Lower leg skin (tissue), 4 donors: Measurements from ENCODE around the gene SLC41A3. TPM values are rescaled to one million over a fixed set of nuclear protein-coding genes. Genes with fewer than 3 reads are reported as not detected.

Experiments used
- DNase-seq, 2 donors: peaks; one replicate each; pipeline ENCODE4 v3.0.0-alpha.2; 2019; ENCODE audit warnings: low spot score in 2 of 2
- H3K4me3 ChIP-seq: fragments of 200-600 bp; sonication (generic); 2 replicates; pipeline ENCODE4 v1.5.1; 2017; ENCODE audit warnings: mild to moderate bottlenecking, low read depth; ENCODE audit not compliant: poor library complexity, severe bottlenecking
- POLR2A ChIP-seq, 2 donors: fragments of 450-650 bp; IDR thresholded peaks; one replicate each; pipeline ENCODE4 v1.6.1; 2016 to 2017; ENCODE audit warnings: antibody characterized with exemption in 2 of 2, mild to moderate bottlenecking in 1 of 2, moderate library complexity in 1 of 2
- WGBS, 2 donors: methylation state at CpG; one replicate each; pipeline ENCODE4 v1.1.5; 2018; 5-methylcytosine and 5-hydroxymethylcytosine counted together
- intact Hi-C: fragments of 100-400 bp; cut with DNase I; formaldehyde crosslinking; loops from one replicate; pipeline ENCODE4 v1.15.0; 2023; ENCODE audit warnings: low total_unique reads
- total RNA-seq, 4 donors: library from RNA; depleted of rRNA; stranded (reverse); fragments of >200 nt; gene quantifications; one replicate each; pipeline ENCODE4 v1.1.0, GENCODE V29; 2016
- TF ChIP-seq, protein P1 (sequence below), 3 donors: fragments of 450-650 bp; IDR thresholded peaks; one replicate each; pipeline ENCODE4 v1.5.1; 2016; ENCODE audit warnings: antibody characterized with exemption in 3 of 3, mild to moderate bottlenecking in 3 of 3, moderate library complexity in 2 of 3

SLC41A3 gene
- total RNA-seq, 4 donors from 2014 or later: 31.6 to 41.1 (median 37.3) TPM

GRCh38 chr3:126033765-126034164 lies 50.2 kb downstream of the SLC41A3 start:
- peak; percentile 4 to 43 for DNase-seq
- intact Hi-C loops: no loop called here
- 91 to 94% methylated on average over 5 of the region's 5 CpGs for WGBS, 2 donors
- TF ChIP-seq, protein P1, sequence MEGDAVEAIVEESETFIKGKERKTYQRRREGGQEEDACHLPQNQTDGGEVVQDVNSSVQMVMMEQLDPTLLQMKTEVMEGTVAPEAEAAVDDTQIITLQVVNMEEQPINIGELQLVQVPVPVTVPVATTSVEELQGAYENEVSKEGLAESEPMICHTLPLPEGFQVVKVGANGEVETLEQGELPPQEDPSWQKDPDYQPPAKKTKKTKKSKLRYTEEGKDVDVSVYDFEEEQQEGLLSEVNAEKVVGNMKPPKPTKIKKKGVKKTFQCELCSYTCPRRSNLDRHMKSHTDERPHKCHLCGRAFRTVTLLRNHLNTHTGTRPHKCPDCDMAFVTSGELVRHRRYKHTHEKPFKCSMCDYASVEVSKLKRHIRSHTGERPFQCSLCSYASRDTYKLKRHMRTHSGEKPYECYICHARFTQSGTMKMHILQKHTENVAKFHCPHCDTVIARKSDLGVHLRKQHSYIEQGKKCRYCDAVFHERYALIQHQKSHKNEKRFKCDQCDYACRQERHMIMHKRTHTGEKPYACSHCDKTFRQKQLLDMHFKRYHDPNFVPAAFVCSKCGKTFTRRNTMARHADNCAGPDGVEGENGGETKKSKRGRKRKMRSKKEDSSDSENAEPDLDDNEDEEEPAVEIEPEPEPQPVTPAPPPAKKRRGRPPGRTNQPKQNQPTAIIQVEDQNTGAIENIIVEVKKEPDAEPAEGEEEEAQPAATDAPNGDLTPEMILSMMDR (IDR thresholded peaks at IDR 0.05): no peak
- no peak for TF ChIP-seq POLR2A (IDR thresholded peaks at IDR 0.05)
- H3K4me3 ChIP-seq: no peak overlapping the region

DNA sequence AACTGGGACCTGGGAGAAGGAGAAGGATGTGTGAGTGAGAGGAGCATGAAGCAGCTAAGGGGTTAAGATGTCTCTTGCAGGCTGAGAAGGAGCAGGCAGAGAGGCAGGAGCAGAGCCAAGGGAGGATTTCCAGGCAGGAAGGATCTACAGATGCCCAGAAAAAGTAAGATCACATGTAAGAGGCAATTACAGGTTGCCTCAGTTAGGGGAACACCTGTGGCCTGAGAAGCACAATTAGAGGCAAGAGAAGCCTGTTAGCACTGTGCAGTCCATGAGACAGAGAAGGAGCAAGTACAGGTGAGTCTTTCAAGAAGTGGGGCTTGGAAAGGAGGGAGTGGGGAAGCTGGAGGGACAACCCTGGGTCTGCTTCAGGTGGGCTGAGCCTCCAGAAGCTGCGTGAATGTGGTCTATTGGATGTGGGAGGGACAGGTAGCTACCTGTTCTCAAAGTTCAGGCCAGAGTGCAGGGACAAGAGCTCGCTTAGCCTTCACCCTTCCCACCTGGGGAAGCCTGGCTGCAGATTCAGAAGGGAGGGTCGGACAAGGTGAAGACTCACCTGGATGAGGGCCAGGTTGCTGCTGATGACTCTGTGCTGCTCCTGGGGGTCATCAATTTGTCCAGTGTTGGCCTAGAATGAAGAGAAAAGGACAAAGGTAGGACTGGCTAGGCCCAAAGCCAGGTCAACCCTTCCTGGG lies 50.7 kb downstream of the SLC41A3 start:
- peak in 1 of 2 donors; percentile 43 for DNase-seq
- intact Hi-C loops: no loop called here
- WGBS, 2 donors: 79 to 86% methylated on average over 3 of the region's 3 CpGs
- no peak overlapping the region for H3K4me3 ChIP-seq
- TF ChIP-seq, protein P1 (IDR thresholded peaks at IDR 0.05): no peak
- no peak for TF ChIP-seq POLR2A (IDR thresholded peaks at IDR 0.05)

DNA sequence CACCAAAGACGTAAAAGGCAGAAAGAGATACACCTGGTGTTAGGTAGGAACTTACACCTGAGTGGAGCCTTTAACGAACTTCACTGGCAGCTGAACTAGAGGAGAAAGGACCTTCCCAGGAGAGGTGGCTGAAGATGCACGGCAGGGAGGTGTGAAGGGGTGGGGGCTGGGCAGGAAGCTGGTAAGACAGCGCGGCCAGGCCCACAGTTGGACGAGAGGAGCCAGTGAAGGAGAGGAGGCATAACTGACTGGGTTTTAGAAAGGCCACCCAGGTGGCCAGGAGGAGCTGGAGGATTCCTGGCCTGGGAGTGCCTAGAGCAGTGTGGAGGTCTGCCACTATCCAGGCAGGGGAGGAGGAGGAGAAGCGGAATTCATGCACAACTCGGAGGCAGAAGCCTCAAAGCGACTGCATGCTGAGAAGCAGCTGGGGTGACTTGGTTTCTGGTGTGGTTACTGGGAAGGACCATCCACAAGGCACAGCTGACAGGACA lies 51.9 kb downstream of the SLC41A3 start:
- intact Hi-C loops: no loop called here
- H3K4me3 ChIP-seq: no peak overlapping the region
- 79 to 87% methylated on average over 9 of the region's 9 CpGs for WGBS, 2 donors
- DNase-seq: peak in 1 of 2 donors; percentile 63
- no peak for TF ChIP-seq POLR2A (IDR thresholded peaks at IDR 0.05)
- TF ChIP-seq, protein P1 (IDR thresholded peaks at IDR 0.05): no peak

DNA sequence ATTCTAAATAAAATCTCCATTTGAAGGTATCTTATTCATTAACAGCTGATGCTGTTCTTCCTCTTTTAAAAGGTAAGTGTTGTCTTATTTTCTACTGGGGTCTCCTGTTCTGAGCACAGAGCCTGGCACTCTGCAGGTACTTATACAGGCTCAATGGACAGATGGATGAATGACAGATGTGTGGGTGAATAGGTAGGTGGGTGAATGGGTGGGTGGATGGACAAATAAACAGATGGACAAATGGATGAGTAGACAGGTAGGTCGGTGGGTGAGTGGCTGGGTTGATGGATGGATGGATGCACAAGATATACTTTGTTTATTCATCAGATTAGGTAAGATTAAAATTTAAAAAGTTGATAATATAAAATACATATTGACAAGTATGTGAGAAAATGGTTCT lies 53.5 kb downstream of the SLC41A3 start:
- H3K4me3 ChIP-seq: no peak overlapping the region
- DNase-seq: no peak
- intact Hi-C loops: no loop called here
- no peak for TF ChIP-seq POLR2A (IDR thresholded peaks at IDR 0.05)
- TF ChIP-seq, protein P1 (IDR thresholded peaks at IDR 0.05): no peak
- WGBS, 2 donors: 92 to 94% methylated on average over 1 of the region's 1 CpG

DNA sequence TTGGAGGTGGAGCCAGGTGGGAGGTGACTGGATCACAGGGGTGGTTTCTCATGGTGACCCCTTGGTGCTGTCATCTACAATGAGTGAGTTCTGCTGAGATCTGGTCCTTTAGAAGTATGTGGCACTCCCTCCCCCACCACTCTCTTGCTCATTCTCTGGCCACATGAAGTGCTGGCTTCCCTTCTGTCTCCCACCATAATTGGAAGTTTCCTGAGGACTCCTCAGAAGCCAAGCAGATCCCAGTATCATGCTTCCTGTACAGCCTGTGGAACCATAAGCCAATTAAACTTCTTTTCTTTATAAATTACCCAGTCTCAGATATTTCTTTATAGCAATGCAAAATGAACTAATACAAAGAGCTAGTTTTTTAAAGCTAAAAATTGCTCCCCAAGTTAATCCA lies 54.7 kb downstream of the SLC41A3 start:
- intact Hi-C loops: no loop called here
- TF ChIP-seq POLR2A (IDR thresholded peaks at IDR 0.05): no peak
- TF ChIP-seq, protein P1 (IDR thresholded peaks at IDR 0.05): no peak
- no peak for DNase-seq
- no peak overlapping the region for H3K4me3 ChIP-seq

GRCh38 chr3:126028096-126028495 lies 55.8 kb downstream of the SLC41A3 start:
- intact Hi-C loops: no loop called here
- no peak for DNase-seq

More at GRCh38 chr3:126028096-126028495, 55.8 kb downstream of the SLC41A3 start:
- no peak overlapping the region for H3K4me3 ChIP-seq
- no peak for TF ChIP-seq POLR2A (IDR thresholded peaks at IDR 0.05)
- TF ChIP-seq, protein P1 (IDR thresholded peaks at IDR 0.05): no peak
- 95% methylated on average over 4 of the region's 4 CpGs for WGBS, 2 donors
